NCI-H345 (cell line): ENCODE measurements around the gene NUFIP1.
A peak's percentile ranks its signal among the peaks of the same experiment; 100 is the strongest.
"Not testable (repeated sequence)": the region's sequence is repeated elsewhere in the genome, so short reads cannot be mapped to it uniquely, and the experiment has no call there.

Source experiments
- DNase-seq: peaks from one replicate; lab custom pipeline; 2025; lab: John Stamatoyannopoulos, UW

Gene NUFIP1

GRCh38 chr13:44969551-44970484 is 19.5 kb downstream of the NUFIP1 start:
- peak; percentile 23 for DNase-seq

GRCh38 chr13:44968434-44968815 is 20.8 kb downstream of the NUFIP1 start:
- DNase-seq, result no peak

GRCh38 chr13:44967704-44968433 is 21.4 kb downstream of the NUFIP1 start:
- no peak for DNase-seq

DNA sequence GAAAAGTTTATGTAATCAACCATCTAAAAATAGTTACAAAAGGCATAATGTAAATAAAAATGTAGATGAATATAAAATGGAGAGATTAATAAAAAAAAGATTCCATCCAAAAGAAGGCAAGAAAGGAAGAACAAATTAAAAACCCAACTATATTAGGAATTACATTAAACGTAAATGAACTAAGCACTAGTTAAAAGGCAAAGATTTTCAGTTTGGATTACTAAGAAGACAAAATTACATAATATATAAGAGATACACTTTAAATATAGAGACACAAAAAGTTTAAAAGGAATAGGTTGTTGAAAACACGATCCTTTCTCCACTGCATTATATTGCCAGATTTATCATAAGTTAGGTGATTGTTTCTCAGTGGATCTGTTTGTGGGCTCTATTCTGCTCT is 27.3 kb downstream of the NUFIP1 start:
- DNase-seq, result no peak

DNA sequence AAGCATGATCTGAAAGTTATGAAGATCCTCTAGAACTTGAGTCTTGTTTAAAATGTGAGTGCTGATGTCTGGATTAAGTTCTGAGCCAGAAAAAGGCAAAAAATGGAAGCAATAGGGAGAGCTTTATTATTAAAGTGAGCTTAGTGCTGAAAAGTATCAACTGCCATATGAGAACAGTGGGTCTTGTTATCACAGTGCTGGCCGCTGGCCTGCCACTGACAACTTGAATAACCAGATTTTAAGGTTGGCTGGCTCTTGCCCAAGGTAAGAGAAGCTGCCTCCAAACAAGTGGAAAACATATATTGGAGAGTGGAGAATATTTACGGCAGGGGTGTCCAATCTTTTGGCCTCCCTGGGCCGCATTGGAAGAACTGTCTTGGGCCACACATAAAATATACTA is 33.9 kb downstream of the NUFIP1 start:
- no peak for DNase-seq

- DNase-seq, result no peak
Measured at GRCh38 chr13:44954224-44954623, 35.0 kb downstream of the NUFIP1 start.

DNA sequence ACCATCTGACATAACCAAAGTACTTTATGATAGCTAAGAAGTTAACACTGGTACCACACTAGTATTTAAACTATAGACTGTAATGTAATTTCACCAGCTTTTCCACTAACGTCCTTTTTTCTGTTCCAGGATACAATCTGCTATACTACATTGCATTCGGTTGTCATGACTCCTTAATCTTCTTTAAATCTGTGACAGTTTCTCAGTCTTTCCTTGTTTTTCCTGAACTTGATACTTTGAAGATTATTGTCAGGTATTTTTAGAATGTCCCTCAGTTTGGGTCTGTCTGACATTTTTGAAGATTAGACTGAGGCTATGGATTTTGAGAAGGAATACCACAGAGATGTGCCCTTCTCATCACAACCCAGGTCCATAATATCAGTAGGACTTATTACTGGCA is 36.6 kb downstream of the NUFIP1 start:
- no peak for DNase-seq

DNA sequence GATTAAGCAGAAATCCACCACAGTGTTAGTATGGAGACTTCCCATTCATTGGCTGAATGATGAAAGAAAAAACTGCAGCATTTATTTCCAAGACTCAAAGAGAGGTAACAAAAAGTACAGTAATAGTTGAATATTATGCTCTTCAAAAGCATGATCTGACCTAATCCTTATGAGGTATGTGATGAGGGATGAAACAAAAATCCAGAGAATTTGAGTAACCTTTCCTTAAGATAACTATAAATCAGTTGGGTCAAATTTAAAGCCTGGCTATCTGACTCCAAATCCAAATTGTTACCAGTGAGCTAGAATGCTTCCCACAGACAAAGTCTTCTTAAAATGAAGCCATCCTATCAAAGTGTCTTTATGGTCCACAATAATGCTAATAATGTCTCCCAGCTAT is 38.1 kb downstream of the NUFIP1 start:
- DNase-seq, result no peak

DNA sequence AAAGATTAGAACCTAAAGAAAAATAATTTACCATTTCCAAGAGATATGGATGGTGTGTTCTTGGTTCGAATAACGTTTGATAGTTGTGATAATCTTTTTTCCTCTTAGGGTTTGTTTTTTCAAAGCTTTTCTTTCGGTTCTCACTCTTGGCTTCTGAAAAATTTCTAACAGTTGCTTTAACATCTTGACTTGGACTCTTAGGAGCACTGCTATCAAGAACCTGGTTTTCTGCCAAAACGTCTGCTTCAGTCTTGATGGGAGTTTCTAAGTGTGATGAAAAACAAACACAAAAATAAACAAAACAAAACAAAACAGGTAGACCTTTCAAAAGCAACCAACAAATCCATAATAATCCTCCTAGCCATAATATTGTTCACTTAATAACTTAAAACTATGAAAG is 45.9 kb downstream of the NUFIP1 start:
- not testable (repeated sequence) for DNase-seq

- DNase-seq, result no peak
Measured at GRCh38 chr13:44938854-44939253, 50.4 kb downstream of the NUFIP1 start.

DNA sequence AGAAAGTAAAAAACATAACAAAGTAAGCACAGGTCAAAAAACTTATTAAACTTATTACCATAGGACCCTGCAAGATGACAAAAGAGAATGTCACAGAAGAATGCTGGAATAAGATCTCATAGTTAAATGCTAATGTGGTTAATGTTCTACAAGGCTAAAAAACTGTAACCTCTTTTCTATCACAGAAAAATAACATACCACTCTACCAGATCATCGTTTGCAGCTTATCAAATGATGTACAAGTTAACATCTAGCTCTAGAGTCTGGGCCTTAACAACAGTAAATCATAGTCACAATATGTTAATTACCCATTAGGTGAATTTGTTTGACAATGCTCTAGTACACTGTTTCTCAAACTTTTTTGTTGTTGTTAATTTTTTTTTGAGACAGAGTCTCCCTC is 53.0 kb downstream of the NUFIP1 start:
- DNase-seq, result no peak

DNA sequence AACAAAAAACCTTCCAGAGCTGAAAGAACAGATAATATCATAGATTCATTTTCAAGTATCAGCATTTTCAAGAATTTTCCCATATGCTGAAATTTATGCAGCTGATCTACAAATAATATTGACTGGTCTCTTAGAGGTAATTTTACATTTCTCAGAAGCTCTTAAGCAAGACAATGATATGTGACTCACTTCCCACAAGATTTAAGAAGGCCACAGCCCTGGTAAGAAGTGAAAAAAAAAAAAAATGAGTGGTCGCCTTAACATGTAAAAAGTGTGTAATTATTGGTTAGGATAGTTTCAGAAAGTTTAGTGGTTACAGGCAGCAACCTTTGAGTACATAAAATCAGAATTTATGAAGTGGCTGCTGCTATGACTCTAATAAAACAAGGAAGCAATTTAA is 54.5 kb downstream of the NUFIP1 start:
- no peak for DNase-seq

- no peak for DNase-seq
Measured at GRCh38 chr13:44932850-44933251, 56.4 kb downstream of the NUFIP1 start.

- no peak for DNase-seq
Measured at GRCh38 chr13:44932171-44932849, 57.0 kb downstream of the NUFIP1 start.

DNA sequence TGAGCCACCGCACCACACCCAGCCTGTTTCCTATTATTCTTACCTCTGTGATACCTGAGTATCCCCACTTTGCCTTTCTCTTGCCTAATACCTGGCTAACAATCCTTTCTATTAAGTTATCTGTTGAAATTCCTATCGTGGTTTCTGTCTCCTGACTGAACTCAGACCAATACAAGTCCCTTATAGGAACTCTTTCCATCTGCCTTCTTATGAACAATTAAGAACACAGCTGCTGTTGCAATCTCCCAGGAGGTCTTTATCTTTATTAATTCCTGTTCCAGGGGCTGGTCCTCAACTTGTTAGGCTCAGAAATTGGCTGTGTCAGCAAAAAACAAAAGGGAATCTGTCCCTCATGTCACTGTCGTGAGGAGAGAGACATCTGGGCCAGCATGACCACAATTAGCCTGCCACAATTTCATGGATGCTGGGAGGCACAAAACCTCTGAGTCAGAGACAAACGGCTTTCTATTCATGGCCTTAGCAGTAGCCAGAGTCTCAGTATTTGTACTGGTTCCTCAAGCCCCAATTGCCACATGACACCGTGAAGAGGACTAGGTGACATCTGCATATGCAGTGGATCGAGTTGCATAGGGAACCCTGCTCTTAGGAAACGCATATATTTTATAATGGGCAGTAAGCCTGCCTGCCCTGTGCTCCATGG is 58.2 kb downstream of the NUFIP1 start:
- DNase-seq, result no peak

GRCh38 chr13:44930280-44930679 is 59.0 kb downstream of the NUFIP1 start:
- no peak for DNase-seq

GRCh38 chr13:44929692-44930091 is 59.6 kb downstream of the NUFIP1 start:
- no peak for DNase-seq

GRCh38 chr13:44927968-44928367 is 61.3 kb downstream of the NUFIP1 start:
- no peak for DNase-seq

DNA sequence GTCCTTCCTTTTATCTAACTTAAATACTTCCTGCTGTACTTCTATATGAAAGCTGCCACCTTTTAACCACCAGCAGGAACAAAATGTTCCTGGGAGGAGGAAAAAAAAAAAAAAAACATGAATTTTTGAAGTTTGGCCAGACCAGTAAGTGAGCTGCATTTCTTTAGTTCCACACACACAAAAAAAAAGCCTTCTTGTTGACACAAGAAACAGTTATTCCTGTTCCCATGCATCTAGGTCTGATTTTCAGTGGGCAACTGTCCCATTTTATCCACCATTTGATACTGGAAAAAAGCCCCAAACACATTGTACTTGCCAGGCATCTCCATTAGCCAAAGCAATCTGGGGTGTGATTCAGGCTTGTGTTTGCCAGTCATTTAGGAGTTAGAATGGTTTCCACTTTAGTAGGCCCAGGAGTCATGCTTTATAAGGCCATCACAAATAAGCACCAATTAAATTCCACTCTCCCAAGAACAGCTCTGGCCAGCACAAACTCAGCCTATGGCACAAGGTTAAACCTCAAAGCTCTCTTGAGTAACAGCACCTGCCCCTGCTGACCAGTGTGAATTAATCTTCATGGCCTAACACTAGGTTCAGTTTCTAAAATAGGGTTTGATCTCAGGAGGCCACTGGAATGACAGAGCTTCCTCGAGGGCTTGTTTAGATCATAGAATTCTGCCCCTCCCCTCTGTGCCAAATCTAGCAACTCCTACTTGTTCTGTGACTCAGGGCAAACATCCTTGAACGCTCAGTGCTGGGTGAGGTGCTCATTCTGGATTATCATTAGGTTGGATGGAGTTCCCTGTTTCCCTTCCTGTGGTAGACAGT is 67.1 kb downstream of the NUFIP1 start:
- peak; percentile 5 for DNase-seq

- no peak for DNase-seq
Measured at GRCh38 chr13:44921246-44921877, 67.9 kb downstream of the NUFIP1 start.

DNA sequence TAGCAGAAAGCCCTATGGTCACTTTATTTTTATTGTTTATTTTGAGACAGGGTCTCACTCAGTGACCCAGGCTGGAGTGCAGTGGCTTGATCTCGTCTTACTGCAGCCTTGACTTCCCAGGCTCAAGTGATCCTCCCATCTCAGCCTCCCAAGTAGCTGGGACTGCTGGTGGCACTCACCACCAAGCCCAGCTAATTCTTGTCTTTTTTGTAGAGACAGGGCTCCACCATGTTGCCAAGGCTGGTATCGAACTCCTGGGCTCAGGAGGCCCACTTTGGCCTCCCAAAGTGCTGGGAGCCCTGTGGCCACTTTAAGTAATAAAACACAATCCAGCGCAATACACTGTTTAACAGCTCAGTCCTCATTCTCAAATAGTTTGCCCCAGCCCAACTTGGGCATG is 69.3 kb downstream of the NUFIP1 start:
- no peak for DNase-seq
